Mesenteric fat pad (tissue), 1 donor: Measurements from ENCODE around the gene MLLT11. TPM values are rescaled to one million over a fixed set of nuclear protein-coding genes. Genes with fewer than 3 reads are reported as not detected.

Experiments
- DNase-seq: peaks from one replicate; pipeline ENCODE4 v3.0.0-alpha.2; 2020; ENCODE audit warnings: low spot score
- total RNA-seq: library from RNA; stranded (reverse); fragmentation: NEBNext Ultra II Directional; extraction: Animal tissue kit (Norgen Biotek cat#: 25700); gene quantifications from one replicate; pipeline ENCODE4 v1.2.1, GENCODE V29; 2021
- donor health status: DM: yes; HTN: yes; CAD: no.

Gene MLLT11
- total RNA-seq, 1 donor from 2014 or later: 0.64 TPM

DNA sequence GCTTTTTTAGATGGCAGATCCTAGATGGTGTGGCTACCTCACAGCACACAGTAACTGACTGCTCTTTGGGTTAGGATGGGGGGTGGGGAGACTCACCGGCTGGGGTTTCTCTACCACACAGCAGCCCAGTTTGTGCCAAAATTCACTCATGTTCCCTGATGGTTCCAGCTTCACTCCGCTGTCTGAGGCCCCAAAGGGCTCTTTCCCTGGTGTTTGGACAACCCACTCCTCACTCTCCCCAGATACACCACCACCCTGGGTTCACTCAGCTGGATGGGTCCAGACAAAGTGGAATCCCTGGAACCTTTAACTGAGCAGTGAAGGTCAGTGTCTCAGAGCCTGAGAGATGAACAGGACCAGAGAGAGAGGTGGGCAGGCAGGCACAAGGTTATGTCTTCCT is 4.6 kb upstream of the MLLT11 start:
- DNase-seq: no peak

DNA sequence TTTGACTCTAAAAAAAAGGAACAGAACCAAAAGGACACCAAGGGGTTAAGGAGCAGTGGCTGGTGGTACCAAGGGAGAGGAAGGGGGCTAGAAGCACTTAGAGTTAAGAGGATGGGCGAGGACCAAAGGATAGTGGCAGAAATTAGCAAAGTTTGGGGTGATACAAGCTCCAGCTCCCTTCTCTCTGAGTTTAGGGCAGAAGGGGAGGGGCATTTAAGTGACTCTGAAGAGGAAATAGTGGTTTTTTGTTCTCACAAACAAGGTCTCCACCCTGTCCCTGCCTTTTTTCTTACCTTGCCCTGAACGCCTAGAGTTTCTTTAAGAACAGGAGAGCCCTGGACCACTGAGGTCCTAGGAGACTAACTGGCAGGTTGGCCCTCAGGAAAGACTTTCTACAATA is 4.0 kb upstream of the MLLT11 start:
- no peak for DNase-seq

GRCh38 chr1:151058692-151059091 is 1.5 kb upstream of the MLLT11 start:
- no peak for DNase-seq

DNA sequence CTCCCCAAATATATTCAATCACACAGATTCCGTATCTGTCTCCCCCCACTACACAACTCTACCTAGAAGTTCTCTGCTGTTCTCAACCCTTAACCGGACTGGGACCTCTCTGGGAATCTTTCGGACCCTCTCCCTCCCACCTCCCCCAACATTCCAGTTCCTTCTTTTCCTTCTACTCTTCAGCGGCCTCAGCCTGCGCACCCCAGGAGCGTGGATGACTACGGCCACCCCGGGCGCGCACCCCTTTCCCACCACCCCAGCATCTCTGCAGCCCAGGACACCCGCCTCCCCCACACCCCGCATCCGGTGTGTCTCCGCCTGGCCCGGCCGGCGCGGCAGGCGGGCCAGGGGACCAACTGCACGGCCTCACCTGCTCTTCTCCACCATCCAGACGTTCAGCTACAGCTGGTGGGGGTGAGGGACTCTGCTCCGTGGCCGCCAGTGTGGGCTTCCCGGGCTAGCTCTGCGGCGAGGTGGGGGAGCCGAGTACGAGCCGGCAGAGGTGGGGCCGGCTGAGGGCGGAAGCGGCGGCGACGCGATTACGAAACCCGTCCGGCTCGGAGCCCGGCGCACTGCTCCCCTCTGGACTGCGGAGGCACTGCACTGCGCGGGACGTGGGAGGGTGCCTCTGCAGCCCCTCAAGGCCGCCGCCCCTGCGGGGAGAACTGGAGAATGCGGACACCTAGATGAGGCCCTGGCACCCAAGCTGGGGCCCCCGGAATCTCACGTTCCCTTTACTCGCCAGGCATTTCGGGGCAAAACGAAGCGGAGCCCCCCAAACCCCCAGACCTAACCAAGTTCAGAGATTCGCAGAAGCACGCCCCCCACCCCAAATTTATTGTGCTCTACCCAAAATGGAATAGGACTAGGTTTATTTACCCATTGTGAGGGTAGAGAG is 839 bp upstream of the MLLT11 start, which contains the start of gene CDC42SE1:
CDC42SE1 (minus strand) TSS at position 514 of the 898 bp plus-strand sequence. CDS start 3,892 bp downstream, outside the sequence.
- peak; percentile 97 for DNase-seq

DNA sequence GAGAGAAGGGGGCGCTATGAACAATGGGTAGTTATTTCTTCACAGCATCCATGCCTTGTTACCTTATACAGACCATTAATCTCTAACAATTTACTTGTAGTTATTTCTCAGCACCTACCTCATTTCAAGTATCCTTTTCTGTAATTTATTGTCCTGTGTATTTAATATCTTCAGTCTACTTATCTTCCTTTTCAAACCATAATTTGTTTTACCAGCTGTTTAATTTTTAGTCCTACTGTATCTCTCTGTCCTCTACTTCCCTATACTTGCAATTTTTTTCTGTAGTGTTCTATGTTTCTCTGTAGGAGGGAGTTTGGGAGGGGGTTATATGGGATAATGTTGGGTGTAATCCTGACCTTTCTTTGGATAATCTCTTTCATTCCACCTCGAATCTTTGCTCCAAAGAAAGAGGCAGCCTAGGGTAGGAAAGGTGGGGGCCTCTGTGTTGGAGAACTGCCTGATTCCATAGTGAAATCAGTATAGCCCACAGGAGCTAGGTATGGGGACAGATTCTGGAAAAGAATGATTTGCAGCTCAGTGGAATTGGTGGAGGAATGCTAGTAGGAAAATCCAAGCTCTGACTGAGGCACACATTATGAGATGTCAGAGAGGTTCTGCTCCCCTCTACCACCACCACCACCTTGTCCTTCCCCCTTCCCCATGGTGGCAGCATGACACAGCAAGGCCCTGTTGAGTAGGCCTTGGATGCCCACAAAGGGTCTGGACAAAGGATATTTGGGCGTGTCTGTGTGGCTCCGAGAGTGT is 642 bp downstream of the MLLT11 start:
- DNase-seq: no peak

DNA sequence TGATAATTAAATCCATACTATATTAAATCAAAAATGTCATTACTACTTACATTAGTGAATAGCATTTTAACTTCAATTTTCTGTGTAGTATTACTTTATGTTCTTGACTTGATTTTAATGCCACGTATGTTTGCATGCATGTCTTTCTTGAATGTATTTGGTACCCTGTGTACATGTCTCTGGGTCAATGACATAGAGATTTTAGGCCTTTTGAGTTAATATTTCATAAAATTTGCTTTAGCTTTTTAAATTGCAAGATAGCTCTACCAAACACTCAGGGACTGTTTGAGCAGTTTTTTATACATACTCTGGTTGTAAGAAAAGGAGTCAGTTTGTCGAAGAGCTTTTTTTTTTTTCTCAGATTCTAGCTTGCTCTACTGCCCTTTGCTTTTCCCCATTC is 1.5 kb downstream of the MLLT11 start:
- DNase-seq: no peak

DNA sequence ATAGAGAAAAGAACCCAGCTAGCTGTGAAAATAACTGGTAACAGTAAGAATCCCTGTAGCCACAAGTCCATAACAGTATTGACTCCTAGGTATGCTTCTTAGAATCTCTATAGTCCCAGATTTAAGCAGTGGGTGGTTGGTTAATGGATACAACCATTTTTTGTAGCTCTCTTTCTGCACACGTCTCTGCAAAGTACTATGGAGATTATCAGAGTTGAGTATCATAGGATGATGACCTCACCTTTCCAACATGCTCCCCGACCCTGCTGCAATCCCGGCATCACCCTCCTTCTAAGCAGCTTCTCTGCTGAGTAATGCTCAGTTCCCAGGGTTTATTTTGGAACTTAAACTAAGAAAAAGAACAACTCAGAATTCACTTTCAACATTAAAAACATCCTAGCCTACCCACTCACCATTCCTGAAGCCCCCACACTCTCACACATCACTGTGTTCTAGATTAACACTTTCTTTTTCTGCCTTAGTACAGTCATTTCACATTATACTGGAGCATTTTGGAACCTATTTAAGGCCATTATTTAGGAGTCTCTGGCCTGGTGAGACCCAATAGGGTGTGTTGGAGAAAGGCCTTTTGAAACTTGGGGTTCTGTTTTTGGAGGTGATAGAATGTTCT is 2.7 kb downstream of the MLLT11 start:
- no peak for DNase-seq

DNA sequence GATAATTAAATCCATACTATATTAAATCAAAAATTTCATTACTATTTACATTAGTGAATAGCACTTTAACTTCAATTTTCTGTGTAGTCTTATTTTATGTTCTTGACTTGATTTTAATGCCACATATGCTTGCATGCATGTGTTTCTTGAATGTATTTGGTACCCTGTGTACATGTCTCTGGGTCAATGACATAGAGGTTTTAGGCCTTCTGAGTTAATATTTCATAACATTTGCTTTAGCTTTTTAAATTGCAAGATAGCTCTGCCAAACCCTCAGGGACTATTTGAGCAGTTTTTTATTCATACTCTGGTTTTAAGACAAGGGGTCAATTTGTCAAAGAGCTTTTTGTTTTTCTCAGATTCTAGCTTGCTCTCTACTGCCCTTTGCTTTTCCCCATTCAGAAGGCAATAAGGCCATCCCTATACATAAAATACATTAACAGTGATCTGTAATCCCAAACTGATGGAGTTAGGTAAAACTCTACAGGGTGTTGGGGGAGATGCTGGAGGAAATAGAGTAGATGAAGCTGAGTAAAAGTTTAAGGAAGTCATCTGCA is 5.0 kb downstream of the MLLT11 start:
- DNase-seq: no peak

GRCh38 chr1:151067185-151067584 is 7.0 kb downstream of the MLLT11 start:
- no peak for DNase-seq

GRCh38 chr1:151069103-151069486 is 8.9 kb downstream of the MLLT11 start:
- no peak for DNase-seq

DNA sequence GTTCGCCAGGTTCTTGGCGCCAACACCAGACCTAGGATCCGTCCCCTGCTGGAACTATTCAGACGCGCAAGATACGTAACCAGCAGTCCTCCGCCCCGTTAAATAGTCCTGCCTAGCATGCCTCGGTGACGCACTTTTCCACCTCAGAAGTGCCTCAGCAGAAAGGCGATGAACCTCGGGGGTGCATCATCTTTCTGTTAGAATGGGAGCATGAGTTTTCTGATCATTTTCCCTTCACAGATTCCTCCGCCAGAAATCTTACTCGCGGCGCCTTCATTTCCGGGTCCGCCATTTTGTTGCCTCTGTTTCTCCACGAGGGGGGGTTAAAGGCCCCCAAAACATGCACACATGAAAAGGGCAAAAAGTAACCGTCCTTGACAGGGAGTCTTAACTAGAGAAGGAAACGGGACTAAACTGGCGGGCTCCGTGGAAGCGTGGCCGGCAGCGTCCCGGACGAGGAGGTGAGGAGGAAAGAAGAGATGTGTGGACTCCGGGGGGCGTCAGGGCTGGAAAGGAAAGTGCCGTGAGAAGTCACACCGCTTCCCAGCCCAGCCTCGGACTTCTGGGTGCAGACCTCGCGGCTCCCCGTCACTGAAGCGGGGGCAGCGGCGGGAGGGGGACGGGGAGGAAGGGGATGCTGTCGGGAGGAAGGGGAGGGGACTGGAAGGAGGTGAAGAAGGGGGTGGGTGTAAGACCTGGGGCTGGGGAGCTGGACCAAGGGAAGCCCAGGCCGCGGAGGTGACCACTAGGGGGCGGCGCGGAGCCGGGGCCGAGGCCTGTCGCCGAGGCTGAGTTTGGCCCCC is 10.5 kb downstream of the MLLT11 start, which contains the start of gene GABPB2:
GABPB2 (plus strand) TSS at position 288 of the 803 bp plus-strand sequence. CDS start 17,429 bp downstream, outside the sequence.
- peak; percentile 96 for DNase-seq

DNA sequence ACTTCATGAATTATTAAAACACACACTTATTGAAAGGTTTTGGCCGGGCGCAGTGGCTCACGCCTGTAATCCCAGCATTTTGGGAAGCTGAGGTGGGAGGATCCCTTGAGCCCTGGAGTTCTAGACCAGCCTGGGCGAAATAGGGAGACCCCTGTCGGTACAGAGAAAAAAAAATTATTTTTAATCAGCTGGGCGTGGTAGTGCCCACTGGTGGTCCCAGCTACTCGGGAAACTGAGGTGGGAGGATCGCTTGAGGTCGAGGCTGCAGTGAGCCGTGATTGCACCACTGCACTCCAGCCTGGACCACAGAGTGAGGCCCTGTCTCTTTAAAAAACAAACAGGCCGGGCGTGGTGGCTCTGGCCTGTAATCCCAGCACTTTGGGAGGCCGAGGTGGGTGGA is 12.0 kb downstream of the MLLT11 start:
- peak; percentile 43 for DNase-seq

GRCh38 chr1:151085953-151086559 is 25.9 kb downstream of the MLLT11 start:
- peak; percentile 51 for DNase-seq

DNA sequence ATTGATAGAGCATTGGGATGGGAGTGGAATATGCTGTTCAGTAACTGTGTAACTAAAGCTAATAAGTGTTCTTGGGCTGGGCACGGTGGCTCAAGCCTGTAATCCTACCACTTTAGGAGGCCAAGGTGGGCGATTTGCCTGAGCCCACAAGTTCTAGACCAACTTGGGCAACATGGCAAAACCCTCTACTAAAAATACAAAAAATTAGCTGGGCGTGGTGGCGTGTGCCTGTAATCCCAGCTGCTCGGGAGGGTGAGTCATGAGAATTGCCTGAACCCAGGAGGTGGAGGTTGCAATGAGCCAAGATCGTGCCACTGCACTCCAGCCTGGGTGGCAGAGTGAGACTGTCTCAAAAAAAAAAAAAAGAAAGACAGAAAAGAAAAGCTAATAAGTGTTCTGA is 37.2 kb downstream of the MLLT11 start:
- peak; percentile 41 for DNase-seq

DNA sequence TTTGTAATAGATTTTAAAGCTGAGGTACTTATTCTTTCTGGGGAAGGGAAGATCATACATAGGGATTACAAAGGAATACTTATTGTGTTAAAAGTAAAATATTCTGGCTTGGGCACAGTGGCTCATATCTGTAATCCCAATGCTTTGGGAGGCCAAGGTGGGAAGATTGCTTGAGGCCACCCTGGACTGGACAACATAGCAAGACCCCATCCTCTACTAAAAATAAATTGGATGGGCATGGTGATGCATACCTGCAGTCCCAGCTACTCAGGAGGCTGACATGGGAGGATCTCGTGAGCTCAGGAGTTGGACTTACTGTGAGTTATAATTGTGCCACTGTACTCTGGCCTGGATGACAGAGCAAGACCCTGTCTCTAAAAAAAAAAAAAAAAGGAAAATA is 37.9 kb downstream of the MLLT11 start:
- peak; percentile 9 for DNase-seq

DNA sequence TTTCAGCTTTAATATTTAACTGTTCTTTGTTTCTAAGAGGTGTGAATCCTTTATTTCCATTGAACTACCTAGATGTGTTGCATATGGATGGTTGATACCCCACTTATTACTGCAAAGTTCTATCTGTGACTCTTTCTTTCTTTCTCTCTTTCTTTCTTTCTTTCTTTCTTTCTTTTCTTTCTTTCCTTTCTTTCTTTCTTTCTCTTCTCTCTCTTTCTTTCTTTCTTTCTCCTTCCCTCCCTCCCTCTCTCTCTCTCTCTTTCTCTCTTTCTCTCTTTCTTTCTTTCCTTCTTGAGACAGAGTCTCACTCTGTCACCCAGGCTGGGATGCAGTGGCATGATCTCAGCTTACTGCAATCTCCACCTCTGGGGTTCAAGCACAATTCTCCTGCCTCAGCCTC is 44.4 kb downstream of the MLLT11 start:
- DNase-seq: no peak

GRCh38 chr1:151106894-151107293 is 46.7 kb downstream of the MLLT11 start:
- DNase-seq: no peak

- peak; percentile 30 for DNase-seq
Measured at GRCh38 chr1:151108331-151108730, 48.1 kb downstream of the MLLT11 start.

DNA sequence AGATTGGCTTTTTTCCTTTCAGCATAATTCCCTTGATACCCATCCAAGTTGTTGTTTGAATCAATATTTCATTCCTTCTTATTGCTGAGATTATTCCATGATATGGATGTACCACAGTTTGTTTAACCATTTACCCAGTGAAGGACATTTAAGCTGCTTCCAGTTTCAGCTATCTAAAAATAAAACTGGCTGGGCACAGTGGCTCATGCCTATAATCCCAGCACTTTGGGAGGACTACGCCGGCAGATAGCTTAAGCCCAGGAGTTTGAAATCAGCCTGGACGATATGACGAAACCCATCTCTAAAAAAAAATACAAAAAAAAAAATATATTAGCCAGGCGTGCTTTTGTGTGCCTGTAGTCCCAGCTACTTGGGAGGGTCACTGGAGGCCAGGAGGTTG is 53.7 kb downstream of the MLLT11 start:
- DNase-seq: no peak
